K562 (cell line): ENCODE measurements around the gene DNMBP. TPM values are rescaled to one million over a fixed set of nuclear protein-coding genes. Genes with fewer than 3 reads are reported as not detected.
"Not testable (repeated sequence)": the region's sequence is repeated elsewhere in the genome, so short reads cannot be mapped to it uniquely, and the experiment has no call there.

Source experiments
- ATAC-seq: fragments of 200-7000 bp; cut with Tn5 transposase; 3 replicates; pipeline ENCODE4 v1.9.1; 2020; ENCODE audit warnings: moderate library complexity
- BruUV-seq: library from RNA; stranded (reverse); fragments of 400-500 nt; replicated peaks from 2 replicates; lab custom pipeline; 2021; lab: Mats Ljungman, UMichigan
- CTCF ChIA-PET: fragments of 300-600 bp; formaldehyde crosslinking; extraction: SDS; loops from one replicate; lab custom pipeline; 2021; ENCODE audit warnings: low intra/inter-chr PET ratio; lab: Yijun Ruan, JAX
- POLR2A ChIA-PET: fragments of 300-600, 350-650 bp; sonication (Branson Sonifier 250); formaldehyde crosslinking; extraction: SDS; loops from one replicate; lab custom pipeline; 2021; ENCODE audit warnings: antibody characterized with exemption, inconsistent platforms; lab: Yijun Ruan, JAX
- DNase-seq, 4 experiments: peaks; one replicate each; pipeline versions ENCODE4 v3.0.0 to v3.0.0-alpha.2; 2011 to 2018; ENCODE audit warnings: low spot score in 3 of 4, mixed read lengths in 3 of 4; ENCODE audit errors: extremely low read depth in 1 of 4
- FAIRE-seq: peaks from 2 replicates; lab custom pipeline; 2011; peaks lifted over from hg19 to GRCh38; lab: Jason Lieb, UNC
- H2AFZ ChIP-seq: 2 replicates; pipeline ENCODE4 v1.6.0; 2011; ENCODE audit warnings: low read depth, low read length, control low read depth, inconsistent platforms
- H3K27ac ChIP-seq: fragments of 200-600 bp; 3 replicates; pipeline ENCODE4 v1.8.0; 2011; ENCODE audit warnings: low read depth, mild to moderate bottlenecking, control low read depth, inconsistent platforms, low read length, moderate library complexity, mixed read lengths; ENCODE audit errors: extremely low read depth
- H3K27me3 ChIP-seq, 2 experiments: fragments of 300-600 bp in 1 of 2; 2 replicates in 1 of 2; 3 replicates in 1 of 2; pipeline versions ENCODE4 v1.6.0 to v1.8.0; 2011; ENCODE audit warnings: inconsistent platforms in 2 of 2, low read length in 2 of 2, mild to moderate bottlenecking in 1 of 2, mixed read lengths in 1 of 2, moderate library complexity in 1 of 2; ENCODE audit not compliant: control insufficient read depth in 2 of 2, insufficient read depth in 2 of 2
- H3K36me3 ChIP-seq: fragments of 300-600 bp; 3 replicates; pipeline ENCODE4 v1.8.0; 2011; ENCODE audit warnings: mild to moderate bottlenecking, low read length, inconsistent platforms; ENCODE audit not compliant: control insufficient read depth, insufficient read depth
- H3K4me1 ChIP-seq, 2 experiments: fragments of 200-600 bp in 1 of 2; replicated peaks in 1 of 2; 2 replicates in 1 of 2; 3 replicates in 1 of 2; pipeline versions ENCODE4 v1.5.1 to v1.8.0; 2011; ENCODE audit warnings: inconsistent platforms in 2 of 2, low read length in 2 of 2, mild to moderate bottlenecking in 1 of 2, mixed read lengths in 1 of 2, moderate library complexity in 1 of 2; ENCODE audit not compliant: control insufficient read depth in 2 of 2, insufficient read depth in 2 of 2
- H3K4me2 ChIP-seq: 2 replicates; pipeline ENCODE4 v1.6.1; 2011; ENCODE audit warnings: low read length, control low read depth, inconsistent platforms, mixed read lengths; ENCODE audit not compliant: insufficient read depth
- H3K4me3 ChIP-seq: fragments of 200-600 bp; sonication (generic), shearing (Covaris generic); 2 replicates; pipeline ENCODE4 v1.5.1; 2016; ENCODE audit warnings: control low read depth, inconsistent platforms
- H3K79me2 ChIP-seq: fragments of 200-600 bp; 3 replicates; pipeline ENCODE4 v1.8.0; 2011; ENCODE audit warnings: low read length, inconsistent platforms; ENCODE audit not compliant: control insufficient read depth, insufficient read depth
- H3K9ac ChIP-seq, 2 experiments: 2 replicates each; pipeline versions ENCODE4 v1.6.0 to v1.6.1; 2011; ENCODE audit warnings: low read depth in 2 of 2, low read length in 2 of 2, control low read depth in 1 of 2, inconsistent platforms in 1 of 2, mild to moderate bottlenecking in 1 of 2, mixed read lengths in 1 of 2; ENCODE audit not compliant: insufficient read depth in 1 of 2
- H3K9me1 ChIP-seq: one replicate; pipeline ENCODE4 v1.6.0; 2011; ENCODE audit warnings: inconsistent platforms, mild to moderate bottlenecking, low read length, moderate library complexity; ENCODE audit not compliant: control insufficient read depth, insufficient read depth
- H3K9me3 ChIP-seq: replicated peaks from 2 replicates; pipeline ENCODE4 v1.5.1; 2011; ENCODE audit warnings: low read depth, low read length, inconsistent platforms; ENCODE audit not compliant: control insufficient read depth, insufficient read depth
- H4K20me1 ChIP-seq: replicated peaks from 2 replicates; pipeline ENCODE4 v1.6.1; 2011; ENCODE audit warnings: low read length, inconsistent platforms, mixed read lengths; ENCODE audit not compliant: control insufficient read depth, insufficient read depth
- ATF7 ChIP-seq: fragments of 450-650 bp; IDR thresholded peaks from 2 replicates; pipeline ENCODE4 v1.7.1; 2014; ENCODE audit warnings: mild to moderate bottlenecking, moderate library complexity
- FOXJ3 ChIP-seq: sonication (generic); formaldehyde crosslinking; IDR thresholded peaks from 2 replicates; pipeline ENCODE4 v1.4.0; 2020; ENCODE audit warnings: mild to moderate bottlenecking, missing genetic modification reagents
- HDAC1 ChIP-seq, 2 experiments: fragments of 450-650 bp; IDR thresholded peaks; 2 replicates each; pipeline ENCODE4 v1.6.1; 2016 to 2017; ENCODE audit warnings: inconsistent platforms in 1 of 2, mild to moderate bottlenecking in 1 of 2, moderate library complexity in 1 of 2
- HINFP ChIP-seq: fragments of 450-650 bp; conservative IDR thresholded peaks from 2 replicates; pipeline ENCODE4 v1.6.1; 2016; ENCODE audit warnings: missing genetic modification characterization, low read depth, mild to moderate bottlenecking, control low read depth, missing compliant biosample characterization
- HMG20B ChIP-seq: fragments of 250-450 bp; sonication (Bioruptor Pico); IDR thresholded peaks from 2 replicates; pipeline ENCODE4 v1.5.0; 2021; ENCODE audit warnings: mild to moderate bottlenecking
- POLR2AphosphoS2 ChIP-seq: IDR thresholded peaks from 2 replicates; pipeline ENCODE4 v1.6.1; 2012; ENCODE audit warnings: low read length, improper control_type of control experiment
- RAD51 ChIP-seq: fragments of 450-650 bp; IDR thresholded peaks from 2 replicates; pipeline ENCODE4 v1.7.1; 2016; ENCODE audit warnings: low read depth, mild to moderate bottlenecking, borderline replicate concordance
- SMAD1 ChIP-seq: fragments of 150-350 bp; IDR thresholded peaks from 2 replicates; pipeline ENCODE4 v1.6.1; 2014; ENCODE audit warnings: low read length, low read depth; ENCODE audit not compliant: partially characterized antibody
- TCF7L2 ChIP-seq: fragments of 150-350 bp; IDR thresholded peaks from 2 replicates; pipeline ENCODE4 v1.6.1; 2016; ENCODE audit warnings: low read depth, mild to moderate bottlenecking, low read length, moderate library complexity
- TEAD4 ChIP-seq, 2 experiments: sonication (generic) in 1 of 2; formaldehyde crosslinking in 1 of 2; IDR thresholded peaks; 2 replicates each; pipeline versions ENCODE4 v1.6.1 to v1.8.0; 2012 to 2022; ENCODE audit warnings: borderline replicate concordance in 1 of 2, inconsistent platforms in 1 of 2, low read length in 1 of 2, mild to moderate bottlenecking in 1 of 2, missing genetic modification reagents in 1 of 2
- ZKSCAN1 ChIP-seq: fragments of 150-350 bp; IDR thresholded peaks from 2 replicates; pipeline ENCODE4 v1.6.1; 2016; ENCODE audit warnings: low read depth, low read length
- ZMIZ1 ChIP-seq, 2 experiments: fragments of 150-350 bp in 1 of 2; IDR thresholded peaks; 2 replicates each; pipeline ENCODE4 v1.6.1; 2012 to 2016; ENCODE audit warnings: low read depth in 2 of 2, low read length in 2 of 2, mild to moderate bottlenecking in 1 of 2, moderate library complexity in 1 of 2
- ZNF449 ChIP-seq: fragments of 250-450 bp; sonication (Bioruptor Pico); IDR thresholded peaks from 2 replicates; pipeline ENCODE4 v1.8.0; 2022; ENCODE audit warnings: moderate library complexity, mild to moderate bottlenecking, inconsistent platforms
- WGBS: fragments of 100-300 bp; shearing (Covaris generic); methylation state at CpG from one replicate; pipeline ENCODE4 v1.1.6; 2016; ENCODE audit warnings: low coverage, mixed read lengths; ENCODE audit not compliant: insufficient coverage; ENCODE audit errors: missing lambda C conversion rate; 5-methylcytosine and 5-hydroxymethylcytosine counted together
- in situ Hi-C: fragments of 300-500 bp; cut with MboI; formaldehyde crosslinking; loops from 4 replicates; pipeline ENCODE4 v1.15.0; 2018; ENCODE audit warnings: inconsistent platforms, mixed read lengths
- intact Hi-C: fragments of 100-400 bp; cut with micrococcal nuclease; formaldehyde crosslinking; loops from 2 replicates; pipeline ENCODE4 v1.14.2; 2022
- polyA plus RNA-seq, 8 experiments: library from polyadenylated mRNA; depleted of rRNA in 4 of 8; stranded (reverse) in 5 of 8; unstranded in 3 of 8; fragments of >200 nt; fragmentation: Nextera tagmentation in 2 of 8; fragmentation: Illumina TruSeq in 1 of 8; extraction: Ambion mirVana in 2 of 8; extraction: Trizol in 1 of 8; gene quantifications; 2 replicates each; pipeline versions ENCODE4 v1.2.1 to v1.2.3, GENCODE V29; 2011 to 2014; ENCODE audit warnings: inconsistent platforms in 1 of 8, missing spikeins in 1 of 8
- total RNA-seq, 7 experiments: library from RNA; depleted of rRNA in 6 of 7; stranded (reverse); fragments of >200 nt in 6 of 7; fragmentation: Illumina TruSeq in 2 of 7; extraction: Trizol in 2 of 7; gene quantifications; 2 replicates each; pipeline versions ENCODE4 v1.2.1 to v1.2.3, GENCODE V29; 2011 to 2021; ENCODE audit warnings: low replicate concordance in 1 of 7

Gene DNMBP
- total and polyA plus RNA-seq, 9 of the 15 experiments (the other 6 are each of a cell fraction or from before 2014, with no cell fraction given), result 0.83 to 3.7 (median 2.2) TPM

- TF ChIP-seq ZMIZ1 (IDR thresholded peaks at IDR 0.05; ENCODE audit: low read depth in 2 of 2, low read length in 2 of 2) (no peak), HINFP (tag) (no peak), TCF7L2 (no peak), ATF7 (no peak), SMAD1 (no peak), ZKSCAN1 (no peak), TEAD4 (IDR thresholded peaks at IDR 0.05; ENCODE audit: low read length) (no peak), TEAD4 (CRISPR knock-in tag; IDR thresholded peaks at IDR 0.05; ENCODE audit: borderline replicate concordance) (no peak), HDAC1 (IDR thresholded peaks at IDR 0.05) (no peak), RAD51 (no peak), FOXJ3 (CRISPR knock-in tag) (no peak), POLR2AphosphoS2 (no peak), ZNF449 (CRISPR knock-in tag) (no peak), HMG20B (CRISPR knock-in tag) (no peak)
These were observed 168.0 kb downstream of the DNMBP start (continued) for GRCh38 chr10:99841746-99842145.

- H3K9me1 ChIP-seq, H3K4me1 ChIP-seq, FAIRE-seq, ATAC-seq, H3K9me3 ChIP-seq, H3K36me3 ChIP-seq, H3K4me2 ChIP-seq, DNase-seq, H4K20me1 ChIP-seq, H2AFZ ChIP-seq, POLR2A ChIA-PET, H3K4me3 ChIP-seq, H3K9ac ChIP-seq, H3K79me2 ChIP-seq, H3K27ac ChIP-seq, CTCF ChIA-PET, BruUV-seq: not testable (repeated sequence)
- in situ Hi-C loops (loop anchor here (10.0 kb wide), 1 partner anchor 664 kb away; no protein-coding TSS in a partner anchor), intact Hi-C loops (loop anchor here (10.0 kb wide), 1 partner anchor 594 kb away; no protein-coding TSS in a partner anchor)
- WGBS, result 8% methylated on average over 1 of the region's 2 CpGs
- peaks cover 4 to 17% of the 10 kb centered on the region in 2 experiments; a peak in 4 of 5 replicates for H3K27me3 ChIP-seq
These were observed 168.9 kb downstream of the DNMBP start for GRCh38 chr10:99840859-99841258.
